NT2/D1 (cell line): ENCODE results near the gene ABCC6.
"Not testable (repeated sequence)": the region's sequence is repeated elsewhere in the genome, so short reads cannot be mapped to it uniquely, and the experiment has no call there.

Source experiments
- DNase-seq: peaks from one replicate; pipeline ENCODE4 v3.0.0-alpha.2; 2011; ENCODE audit warnings: low read depth, low spot score
- H3K27me3 ChIP-seq: 2 replicates; pipeline ENCODE4 v1.6.0; 2011; ENCODE audit warnings: mild to moderate bottlenecking; ENCODE audit not compliant: insufficient read length, insufficient read depth
- H3K36me3 ChIP-seq: 2 replicates; pipeline ENCODE4 v1.6.1; 2011; ENCODE audit warnings: mild to moderate bottlenecking, low read length, mixed read lengths; ENCODE audit not compliant: insufficient read depth, insufficient read length
- H3K4me1 ChIP-seq: 2 replicates; pipeline ENCODE4 v1.5.1; 2011; ENCODE audit not compliant: insufficient read depth, insufficient read length
- H3K4me3 ChIP-seq: 2 replicates; pipeline ENCODE4 v1.5.1; 2011; ENCODE audit warnings: low read depth; ENCODE audit not compliant: insufficient read length
- H3K9ac ChIP-seq: 2 replicates; pipeline ENCODE4 v1.6.0; 2011; ENCODE audit warnings: low read depth; ENCODE audit not compliant: insufficient read length
- H3K9me3 ChIP-seq: 2 replicates; pipeline ENCODE4 v1.5.1; 2011; ENCODE audit warnings: mild to moderate bottlenecking, low read length; ENCODE audit not compliant: insufficient read depth

The ABCC6 gene

DNA sequence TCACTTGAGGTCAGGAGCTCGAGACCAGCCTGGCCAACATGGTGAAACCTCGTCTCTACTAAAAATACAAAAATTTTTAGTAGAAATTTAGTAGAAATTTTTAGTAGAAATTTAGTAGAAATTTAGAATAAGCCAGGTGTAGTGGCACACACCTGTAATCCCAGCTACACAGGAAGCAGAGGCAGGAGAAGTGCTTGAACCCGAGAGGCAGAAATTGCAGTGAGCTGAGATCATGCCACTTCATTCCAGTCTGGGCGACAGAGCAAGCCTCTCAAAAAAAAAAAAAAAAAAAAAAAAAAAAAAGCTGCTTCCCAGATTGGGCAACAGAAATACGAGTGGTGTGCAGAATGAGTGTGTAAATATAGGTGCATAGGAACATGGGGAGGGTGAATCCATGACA, 4.5 kb downstream of the ABCC6 start:
- not testable (repeated sequence) for H3K36me3 ChIP-seq, H3K9ac ChIP-seq, H3K9me3 ChIP-seq, H3K4me3 ChIP-seq, H3K4me1 ChIP-seq, DNase-seq, H3K27me3 ChIP-seq

- H3K9ac ChIP-seq, H3K4me1 ChIP-seq, DNase-seq, H3K9me3 ChIP-seq, H3K36me3 ChIP-seq, H3K27me3 ChIP-seq, H3K4me3 ChIP-seq: not testable (repeated sequence)
Measured at GRCh38 chr16:16218349-16218748, 4.9 kb downstream of the ABCC6 start.

GRCh38 chr16:16213863-16214293, 9.4 kb downstream of the ABCC6 start:
- H3K4me1 ChIP-seq, H3K27me3 ChIP-seq, H3K9me3 ChIP-seq, DNase-seq, H3K4me3 ChIP-seq, H3K36me3 ChIP-seq, H3K9ac ChIP-seq: not testable (repeated sequence)

DNA sequence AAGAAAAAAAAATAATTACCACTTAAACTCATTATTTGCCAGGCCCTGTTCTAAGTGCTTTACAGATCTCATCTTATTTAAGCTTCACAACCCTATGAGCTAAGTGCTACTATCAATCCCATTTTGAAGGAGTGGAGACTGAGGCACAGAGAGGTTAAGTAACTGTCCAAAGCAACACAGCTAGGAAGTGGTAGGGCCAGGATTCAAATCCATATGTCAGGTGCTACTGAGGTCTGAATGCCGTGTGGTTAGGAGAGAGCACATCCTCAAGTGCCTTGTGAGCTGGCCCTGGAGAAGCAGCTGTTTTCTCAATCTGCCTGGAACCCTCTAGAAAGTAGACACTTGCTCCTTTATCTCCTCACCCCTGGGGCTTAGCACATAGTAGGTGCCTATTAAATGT, 11.9 kb downstream of the ABCC6 start:
- not testable (repeated sequence) for DNase-seq, H3K36me3 ChIP-seq, H3K9ac ChIP-seq, H3K4me3 ChIP-seq, H3K4me1 ChIP-seq, H3K27me3 ChIP-seq, H3K9me3 ChIP-seq

GRCh38 chr16:16208461-16208860, 14.8 kb downstream of the ABCC6 start:
- not testable (repeated sequence) for DNase-seq, H3K9me3 ChIP-seq, H3K4me3 ChIP-seq, H3K4me1 ChIP-seq, H3K27me3 ChIP-seq, H3K36me3 ChIP-seq, H3K9ac ChIP-seq

DNA sequence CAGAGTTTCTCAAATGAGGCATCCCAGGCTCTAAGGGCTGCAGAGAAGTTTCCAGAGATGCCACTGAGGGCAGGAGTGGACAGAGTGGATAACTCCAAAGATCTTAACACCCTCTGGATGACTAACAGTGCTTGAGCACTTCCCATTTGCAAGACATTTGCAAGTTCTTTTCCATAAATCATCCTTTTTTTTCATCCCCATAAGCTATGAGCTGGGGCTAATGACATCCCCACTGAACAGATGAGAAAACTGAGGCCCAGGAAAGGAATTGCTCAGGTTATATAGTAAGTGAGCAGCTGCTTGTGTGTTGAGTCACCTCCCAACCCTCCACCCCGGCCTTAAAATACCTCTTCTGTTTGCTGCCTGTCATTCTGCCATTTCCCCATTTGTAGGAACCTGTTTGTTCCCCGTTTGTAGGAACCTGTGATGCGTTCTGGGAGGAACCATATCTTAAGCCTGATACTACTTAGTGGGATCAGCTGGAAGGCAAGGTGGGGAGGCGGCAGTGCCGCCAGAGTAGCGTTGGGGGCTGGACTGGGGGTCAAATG, 15.4 kb downstream of the ABCC6 start:
- not testable (repeated sequence) for H3K4me3 ChIP-seq, H3K27me3 ChIP-seq, H3K9ac ChIP-seq, H3K36me3 ChIP-seq, H3K9me3 ChIP-seq, H3K4me1 ChIP-seq, DNase-seq

DNA sequence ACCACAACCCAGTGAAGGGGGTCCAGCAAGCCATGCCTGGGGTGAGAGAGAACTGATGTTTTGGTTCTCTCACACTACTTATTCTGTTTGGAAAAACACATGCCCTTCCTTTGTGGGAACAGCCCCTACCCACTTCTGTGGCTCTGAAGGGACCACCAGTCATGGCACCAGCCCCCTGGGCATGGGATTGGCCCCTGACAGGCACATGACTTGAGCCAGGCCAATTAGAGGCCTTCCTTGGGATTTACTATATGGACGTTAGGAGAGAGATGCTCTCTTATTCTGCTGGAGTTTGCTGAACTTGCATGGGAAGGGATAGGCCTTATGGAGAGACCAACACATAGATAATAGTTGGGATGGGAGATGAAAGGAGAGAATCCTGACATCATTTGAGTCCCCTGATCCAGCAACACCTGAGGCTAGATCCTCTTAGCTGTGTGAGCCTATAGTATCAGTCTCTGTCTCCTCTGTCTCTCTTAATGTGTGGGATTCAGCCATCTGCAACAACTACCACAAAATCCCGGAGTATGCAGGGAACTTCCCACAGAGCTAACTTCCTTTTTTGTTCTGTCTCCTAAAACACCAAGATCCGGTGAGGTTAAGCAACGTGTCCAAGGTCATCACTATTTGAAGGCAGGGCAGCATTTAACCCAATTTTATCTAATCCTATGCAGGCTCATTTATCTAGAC, 16.1 kb downstream of the ABCC6 start:
- not testable (repeated sequence) for H3K27me3 ChIP-seq, H3K4me1 ChIP-seq, H3K9ac ChIP-seq, DNase-seq, H3K4me3 ChIP-seq, H3K36me3 ChIP-seq, H3K9me3 ChIP-seq

GRCh38 chr16:16205864-16206263, 17.4 kb downstream of the ABCC6 start:
- H3K36me3 ChIP-seq, DNase-seq, H3K4me1 ChIP-seq, H3K9me3 ChIP-seq, H3K27me3 ChIP-seq, H3K9ac ChIP-seq, H3K4me3 ChIP-seq: not testable (repeated sequence)

- not testable (repeated sequence) for DNase-seq, H3K36me3 ChIP-seq, H3K4me3 ChIP-seq, H3K9ac ChIP-seq, H3K4me1 ChIP-seq, H3K9me3 ChIP-seq, H3K27me3 ChIP-seq
Measured at GRCh38 chr16:16204552-16204951, 18.7 kb downstream of the ABCC6 start.

DNA sequence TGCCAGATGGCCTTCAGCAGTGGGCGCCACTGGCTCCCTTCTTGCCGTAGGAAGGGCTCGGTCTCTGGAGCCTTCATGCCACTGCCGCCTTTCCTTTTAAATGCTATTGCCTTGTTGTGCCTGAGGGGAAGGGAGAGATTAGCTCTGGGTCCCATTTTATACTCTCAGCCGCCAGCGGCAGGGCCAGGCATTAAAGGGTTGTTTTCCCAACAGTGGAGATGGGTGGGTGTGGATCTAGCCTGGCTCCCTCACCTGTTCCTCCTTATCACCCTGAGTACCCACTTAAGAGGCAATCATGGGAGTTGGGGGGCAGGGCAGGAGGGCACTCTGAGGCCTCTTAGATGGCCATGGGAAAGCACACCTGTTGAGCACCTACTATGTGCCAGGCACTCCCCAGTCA, 19.8 kb downstream of the ABCC6 start:
- not testable (repeated sequence) for H3K4me1 ChIP-seq, H3K9ac ChIP-seq, H3K36me3 ChIP-seq, H3K9me3 ChIP-seq, H3K4me3 ChIP-seq, H3K27me3 ChIP-seq, DNase-seq

DNA sequence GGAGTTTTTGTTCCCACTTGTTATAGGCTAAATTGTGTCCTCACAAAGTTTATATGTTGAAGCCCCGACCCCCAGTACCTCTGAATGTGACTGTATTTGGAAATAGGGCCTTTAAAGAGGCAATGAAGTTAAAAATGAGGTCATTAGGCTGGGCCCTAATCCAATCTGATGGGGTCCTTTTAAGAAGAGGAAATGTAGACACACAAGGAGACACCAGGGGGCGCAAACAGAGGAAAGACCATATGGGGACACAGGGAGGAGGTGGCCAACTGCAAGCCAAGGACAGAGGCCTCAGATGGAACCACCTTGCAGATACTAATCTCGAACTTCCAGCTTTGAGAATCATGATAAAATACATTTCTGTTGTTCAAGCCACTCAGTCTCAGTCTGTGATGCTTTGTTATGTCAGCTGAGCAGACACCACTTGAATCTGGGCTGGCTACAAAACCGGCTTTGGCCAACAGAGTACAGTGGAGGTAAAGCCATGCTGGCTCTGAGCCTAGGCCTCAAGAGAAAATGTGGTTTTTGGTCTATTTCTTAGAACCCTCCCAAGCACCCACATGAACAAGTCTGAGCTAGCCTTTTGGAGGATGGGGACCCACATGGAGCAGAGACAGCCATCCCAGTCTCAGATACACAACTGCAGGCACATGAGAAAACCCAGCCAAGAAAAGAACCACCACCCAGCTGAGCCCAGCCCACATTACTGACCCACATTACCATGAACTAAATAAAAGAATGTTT, 20.7 kb downstream of the ABCC6 start:
- not testable (repeated sequence) for H3K27me3 ChIP-seq, H3K9ac ChIP-seq, H3K4me3 ChIP-seq, H3K4me1 ChIP-seq, H3K9me3 ChIP-seq, H3K36me3 ChIP-seq
- DNase-seq, result peak; percentile 35

DNA sequence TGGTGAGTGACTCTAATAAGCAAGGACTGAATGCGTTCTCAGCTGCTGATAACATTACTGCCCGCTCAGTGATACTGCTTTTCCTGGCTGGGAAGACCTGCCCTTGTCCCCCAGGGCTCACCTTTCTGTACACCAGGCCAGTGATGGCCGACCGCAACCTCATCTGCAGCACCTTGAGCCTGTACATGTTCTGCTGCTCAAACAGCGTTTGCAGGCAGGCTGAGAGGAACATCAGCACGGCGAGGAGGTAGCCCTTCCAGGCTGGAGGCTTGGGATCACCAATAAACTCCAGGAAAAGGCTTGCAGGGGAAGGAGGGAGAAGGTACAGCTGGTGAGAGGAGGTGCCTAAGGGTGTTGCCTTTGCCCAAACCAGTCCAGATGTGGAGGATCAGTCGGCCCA, 21.4 kb downstream of the ABCC6 start:
- not testable (repeated sequence) for H3K9me3 ChIP-seq, H3K4me1 ChIP-seq, H3K36me3 ChIP-seq, H3K4me3 ChIP-seq, H3K9ac ChIP-seq, H3K27me3 ChIP-seq, DNase-seq
